DMS53 treated with DMSO at 0.1 percent for 48 hours (cell line): ENCODE data around the gene INSYN2B.

ENCODE experiments used
- DNase-seq: peaks from one replicate; lab custom pipeline; 2025; ENCODE audit not compliant: unreplicated experiment; lab: John Stamatoyannopoulos, UW

The INSYN2B gene

GRCh38 chr5:169895926-169896325 is 84.4 kb downstream of the INSYN2B start:
- no peak for DNase-seq

- no peak for DNase-seq
Observed at GRCh38 chr5:169893571-169893970, 86.7 kb downstream of the INSYN2B start.

GRCh38 chr5:169893010-169893409 is 87.3 kb downstream of the INSYN2B start:
- DNase-seq, result no peak

GRCh38 chr5:169889572-169889971 is 90.7 kb downstream of the INSYN2B start:
- DNase-seq, result no peak

- DNase-seq, result no peak
Observed at GRCh38 chr5:169886677-169887076, 93.6 kb downstream of the INSYN2B start.

- DNase-seq, result no peak
Observed at GRCh38 chr5:169886033-169886432, 94.3 kb downstream of the INSYN2B start.

- DNase-seq, result no peak
Observed at GRCh38 chr5:169881702-169882303, 98.5 kb downstream of the INSYN2B start.

- DNase-seq, result no peak
Observed at GRCh38 chr5:169880785-169881184, 99.5 kb downstream of the INSYN2B start.

GRCh38 chr5:169880012-169880663 is 100.2 kb downstream of the INSYN2B start:
- no peak for DNase-seq

- no peak for DNase-seq
Observed at GRCh38 chr5:169876386-169876785, 103.9 kb downstream of the INSYN2B start.

- DNase-seq, result no peak
Observed at GRCh38 chr5:169875731-169876130, 104.6 kb downstream of the INSYN2B start.

- DNase-seq, result no peak
Observed at GRCh38 chr5:169875091-169875728, 105.1 kb downstream of the INSYN2B start.

GRCh38 chr5:169874621-169875020 is 105.7 kb downstream of the INSYN2B start:
- DNase-seq, result no peak

GRCh38 chr5:169873642-169874041 is 106.7 kb downstream of the INSYN2B start:
- DNase-seq, result no peak

GRCh38 chr5:169871826-169872490 is 108.3 kb downstream of the INSYN2B start:
- no peak for DNase-seq

- DNase-seq, result no peak
Observed at GRCh38 chr5:169870211-169870610, 110.1 kb downstream of the INSYN2B start.

GRCh38 chr5:169869066-169869465 is 111.2 kb downstream of the INSYN2B start:
- no peak for DNase-seq

GRCh38 chr5:169867347-169867746 is 112.9 kb downstream of the INSYN2B start:
- DNase-seq, result no peak

- DNase-seq, result no peak
Observed at GRCh38 chr5:169864483-169864882, 115.8 kb downstream of the INSYN2B start.

GRCh38 chr5:169862391-169862811 is 117.9 kb downstream of the INSYN2B start:
- no peak for DNase-seq

- DNase-seq, result no peak
Observed at GRCh38 chr5:169861934-169862333, 118.4 kb downstream of the INSYN2B start.

- no peak for DNase-seq
Observed at GRCh38 chr5:169861433-169861832, 118.9 kb downstream of the INSYN2B start.
